GM12878 (cell line): ENCODE measurements around the gene ADIPOQ. TPM values are rescaled to one million over a fixed set of nuclear protein-coding genes. Genes with fewer than 3 reads are reported as not detected.
"Not testable (repeated sequence)": the region's sequence is repeated elsewhere in the genome, so short reads cannot be mapped to it uniquely, and the experiment has no call there.

Experiments used
- ATAC-seq: fragments of 200-7000 bp; cut with Tn5 transposase; 3 replicates; pipeline ENCODE4 v1.9.1; 2020; ENCODE audit warnings: mild to moderate bottlenecking, moderate library complexity
- BruUV-seq: library from RNA; stranded (reverse); fragments of 400-500 nt; replicated peaks from 2 replicates; lab custom pipeline; 2021; lab: Mats Ljungman, UMichigan
- CTCF ChIA-PET: fragments of 300-600 bp; sonication (Branson Sonifier 250); formaldehyde crosslinking; extraction: SDS; loops from one replicate; lab custom pipeline; 2021; ENCODE audit warnings: inconsistent platforms; lab: Yijun Ruan, JAX
- POLR2A ChIA-PET: fragments of 350-600 bp; formaldehyde crosslinking; extraction: SDS; loops from one replicate; lab custom pipeline; 2021; ENCODE audit warnings: inconsistent platforms; lab: Charles Lee
- RAD21 ChIA-PET: fragments of 300-600 bp; sonication (Branson Sonifier 250); formaldehyde crosslinking; loops from one replicate; lab custom pipeline; 2023; ENCODE audit warnings: antibody characterized with exemption; ENCODE audit not compliant: unreplicated experiment; lab: Charles Lee
- SMC1A ChIA-PET: fragments of 300-600 bp; sonication (Branson Sonifier 250); formaldehyde crosslinking; loops from one replicate; lab custom pipeline; 2023; ENCODE audit not compliant: unreplicated experiment, uncharacterized antibody; lab: Charles Lee
- DNase-seq: peaks from one replicate; pipeline ENCODE4 v3.0.0-alpha.2; 2011; ENCODE audit warnings: low read depth, low spot score
- FAIRE-seq: peaks from 3 replicates; lab custom pipeline; 2011; peaks lifted over from hg19 to GRCh38; lab: Jason Lieb, UNC
- H2AFZ ChIP-seq: 2 replicates; pipeline ENCODE4 v1.6.0; 2011; ENCODE audit warnings: low read depth, low read length, control low read depth; ENCODE audit not compliant: control insufficient read depth
- H3K27ac ChIP-seq: 2 replicates; pipeline ENCODE4 v1.5.1; 2011; ENCODE audit warnings: control low read depth; ENCODE audit not compliant: control insufficient read depth, insufficient read depth
- H3K27me3 ChIP-seq, 2 experiments: replicated peaks in 1 of 2; 2 replicates each; pipeline versions ENCODE4 v1.6.0 to v1.6.1; 2011; ENCODE audit warnings: low read length in 1 of 2; ENCODE audit not compliant: control insufficient read depth in 2 of 2, insufficient read depth in 2 of 2
- H3K36me3 ChIP-seq, 2 experiments: 2 replicates each; pipeline ENCODE4 v1.5.1; 2011; ENCODE audit warnings: low read length in 1 of 2; ENCODE audit not compliant: control insufficient read depth in 2 of 2, insufficient read depth in 2 of 2
- H3K4me1 ChIP-seq: 2 replicates; pipeline ENCODE4 v1.6.1; 2011; ENCODE audit warnings: mild to moderate bottlenecking, low read length, moderate library complexity, mixed read lengths; ENCODE audit not compliant: control insufficient read depth, insufficient read depth
- H3K4me2 ChIP-seq: 2 replicates; pipeline ENCODE4 v1.6.0; 2011; ENCODE audit warnings: control low read depth; ENCODE audit not compliant: control insufficient read depth, insufficient read depth
- H3K4me3 ChIP-seq: fragments of 200-600 bp; sonication (generic); 2 replicates; pipeline ENCODE4 v1.5.1; 2016
- H3K79me2 ChIP-seq: 2 replicates; pipeline ENCODE4 v1.6.0; 2011; ENCODE audit warnings: low read length; ENCODE audit not compliant: control insufficient read depth, insufficient read depth
- H3K9ac ChIP-seq: 2 replicates; pipeline ENCODE4 v1.8.0; 2011; ENCODE audit warnings: low read length, control low read depth, mixed read lengths; ENCODE audit not compliant: control insufficient read depth, insufficient read depth
- H3K9me3 ChIP-seq: replicated peaks from 3 replicates; pipeline ENCODE4 v1.5.1; 2011; ENCODE audit warnings: mild to moderate bottlenecking, low read length; ENCODE audit not compliant: control insufficient read depth, insufficient read depth
- H4K20me1 ChIP-seq: 2 replicates; pipeline ENCODE4 v1.6.0; 2011; ENCODE audit not compliant: control insufficient read depth, insufficient read depth
- ATF7 ChIP-seq: fragments of 450-650 bp; IDR thresholded peaks from 2 replicates; pipeline ENCODE4 v1.6.1; 2016; ENCODE audit warnings: low read depth, mild to moderate bottlenecking
- CREB1 ChIP-seq: IDR thresholded peaks from 2 replicates; pipeline ENCODE4 v1.6.1; 2012; ENCODE audit warnings: low read depth, mild to moderate bottlenecking, inconsistent platforms
- HDAC6 ChIP-seq: fragments of 200-600 bp; sonication (generic); IDR thresholded peaks from one replicate; pipeline ENCODE4 v1.8.0; 2017; ENCODE audit warnings: antibody characterized with exemption; ENCODE audit not compliant: unreplicated experiment
- IKZF1 ChIP-seq: fragments of 450-650 bp; conservative IDR thresholded peaks from 2 replicates; pipeline ENCODE4 v1.6.1; 2017; ENCODE audit warnings: antibody characterized with exemption, mild to moderate bottlenecking
- IKZF2 ChIP-seq, 2 experiments: fragments of 450-650 bp; IDR thresholded peaks; 2 replicates each; pipeline ENCODE4 v1.6.1; 2017; ENCODE audit warnings: mild to moderate bottlenecking in 2 of 2, moderate library complexity in 2 of 2
- POLR2A ChIP-seq: IDR thresholded peaks from 2 replicates; pipeline ENCODE4 v1.6.1; 2011; ENCODE audit warnings: low read depth, mild to moderate bottlenecking, low read length
- POU2F2 ChIP-seq: IDR thresholded peaks from 3 replicates; pipeline ENCODE4 v1.6.1; 2011; ENCODE audit warnings: low read depth, mild to moderate bottlenecking, low read length, borderline replicate concordance
- PRDM15 ChIP-seq: fragments of 450-650 bp; formaldehyde crosslinking; IDR thresholded peaks from 2 replicates; pipeline ENCODE4 v1.4.0; 2020; ENCODE audit warnings: mild to moderate bottlenecking, moderate library complexity
- RB1 ChIP-seq: fragments of 450-650 bp; formaldehyde crosslinking; IDR thresholded peaks from 2 replicates; pipeline ENCODE4 v1.6.1; 2017; ENCODE audit warnings: mild to moderate bottlenecking, borderline replicate concordance
- SP1 ChIP-seq: IDR thresholded peaks from one replicate; pipeline ENCODE4 v1.6.1; 2011; ENCODE audit warnings: low read depth, low read length
- TAF1 ChIP-seq: IDR thresholded peaks from 2 replicates; pipeline ENCODE4 v1.6.1; 2011; ENCODE audit warnings: mild to moderate bottlenecking, low read depth, low read length, borderline replicate concordance
- ZNF592 ChIP-seq: fragments of 450-650 bp; IDR thresholded peaks from 2 replicates; pipeline ENCODE4 v1.6.1; 2017; ENCODE audit warnings: mild to moderate bottlenecking, moderate library complexity
- WGBS: methylation state at CpG from one replicate; pipeline ENCODE4 v1.1.6; 2016; ENCODE audit warnings: low lambda C conversion rate; ENCODE audit not compliant: insufficient replicate concordance, insufficient coverage; ENCODE audit errors: missing lambda C conversion rate; 5-methylcytosine and 5-hydroxymethylcytosine counted together
- in situ Hi-C: fragments of 300-500 bp; cut with MboI; formaldehyde crosslinking; loops from 9 replicates; pipeline ENCODE4 v1.14.3; 2018; ENCODE audit warnings: mixed read lengths
- intact Hi-C: fragments of 100-400 bp; cut with micrococcal nuclease; formaldehyde crosslinking; loops from one replicate; pipeline ENCODE4 v1.14.2; 2022; ENCODE audit not compliant: unreplicated experiment
- polyA plus RNA-seq, 11 experiments: library from polyadenylated mRNA; depleted of rRNA in 4 of 11; unstranded in 6 of 11; stranded (reverse) in 5 of 11; fragments of >200 nt; fragmentation: Nextera tagmentation in 4 of 11; fragmentation: Illumina TruSeq in 1 of 11; extraction: Ambion mirVana in 4 of 11; extraction: Trizol in 1 of 11; gene quantifications; 1 replicate in 1 of 11; 2 replicates in 10 of 11; pipeline versions ENCODE4 v1.2.1 to v1.2.3, GENCODE V29; 2011 to 2016; ENCODE audit warnings: inconsistent platforms in 2 of 11, missing spikeins in 2 of 11, low read depth in 1 of 11
- total RNA-seq, 4 experiments: library from RNA; depleted of rRNA in 3 of 4; stranded (reverse); fragments of >200 nt in 3 of 4; fragmentation: Illumina TruSeq in 1 of 4; extraction: Trizol in 1 of 4; gene quantifications; 2 replicates each; pipeline versions ENCODE4 v1.2.1 to v1.2.3, GENCODE V29; 2013 to 2021

ADIPOQ gene
- total and polyA plus RNA-seq, 10 of the 15 experiments (the other 5 are each of a cell fraction or from before 2014, with no cell fraction given) = not detected

- TF ChIP-seq HDAC6 = no peak
- no peak for TF ChIP-seq IKZF1
- TF ChIP-seq CREB1 = no peak
- no peak for TF ChIP-seq IKZF2 (IDR thresholded peaks at IDR 0.05)
- TF ChIP-seq POU2F2 = no peak
- TF ChIP-seq ATF7 = no peak
- no peak for TF ChIP-seq POLR2A
- no peak for TF ChIP-seq SP1
- TF ChIP-seq PRDM15 (CRISPR knock-in tag) = no peak
- no peak for TF ChIP-seq ZNF592
- no peak for TF ChIP-seq RB1
- no peak for TF ChIP-seq TAF1
Measured at GRCh38 chr3:186802701-186803100, 39.8 kb upstream of the ADIPOQ start (continued).

- BruUV-seq, intact Hi-C loops, H3K9ac ChIP-seq, in situ Hi-C loops, H3K4me3 ChIP-seq, H3K4me2 ChIP-seq, H3K27me3 ChIP-seq, SMC1A ChIA-PET, RAD21 ChIA-PET, FAIRE-seq, H3K27ac ChIP-seq, ATAC-seq, DNase-seq, H4K20me1 ChIP-seq, H3K9me3 ChIP-seq, H3K36me3 ChIP-seq, H2AFZ ChIP-seq: not testable (repeated sequence)
- WGBS = 88% methylated on average over 4 of the region's 4 CpGs
- ChIA-PET POLR2A (interaction anchor here (0.7 to 1.3 kb wide), 2 partner anchors 16 to 756 kb away, joined by 3 read pairs; no protein-coding TSS in a partner anchor), CTCF (interaction anchor here (0.9 to 1.4 kb wide), 3 partner anchors 18 to 362 kb away, joined by 3 to 4 read pairs (median 4); no protein-coding TSS in a partner anchor)
- Histone ChIP-seq H3K79me2 (peaks cover 32% of the 10 kb centered on the region), H3K4me1 (peaks cover 20% of the 10 kb centered on the region)
Measured at GRCh38 chr3:186803447-186803846, 39.1 kb upstream of the ADIPOQ start.
